GM18867 (cell line): ENCODE measurements around the gene UBA1.
"Not testable (repeated sequence)": the region's sequence is repeated elsewhere in the genome, so short reads cannot be mapped to it uniquely, and the experiment has no call there.

Experiments
- ATAC-seq: cut with Tn5 transposase; IDR thresholded peaks from one replicate; pipeline ENCODE4 v1.9.1; 2021; ENCODE audit warnings: mild to moderate bottlenecking, moderate library complexity; ENCODE audit not compliant: unreplicated experiment

Gene UBA1

GRCh38 chrX:47248576-47248975 lies 54.9 kb downstream of the UBA1 start:
- no peak for ATAC-seq

- ATAC-seq: no peak
Observed at GRCh38 chrX:47250017-47250347, 56.4 kb downstream of the UBA1 start.

- not testable (repeated sequence) for ATAC-seq
Observed at GRCh38 chrX:47257620-47258019, 64.0 kb downstream of the UBA1 start.
